HG03064 (cell line): ENCODE results near the gene ZNF488.

Experiments used
- ATAC-seq: cut with Tn5 transposase; IDR thresholded peaks from one replicate; pipeline ENCODE4 v1.9.1; 2021; ENCODE audit warnings: low read depth; ENCODE audit not compliant: unreplicated experiment

The ZNF488 gene

DNA sequence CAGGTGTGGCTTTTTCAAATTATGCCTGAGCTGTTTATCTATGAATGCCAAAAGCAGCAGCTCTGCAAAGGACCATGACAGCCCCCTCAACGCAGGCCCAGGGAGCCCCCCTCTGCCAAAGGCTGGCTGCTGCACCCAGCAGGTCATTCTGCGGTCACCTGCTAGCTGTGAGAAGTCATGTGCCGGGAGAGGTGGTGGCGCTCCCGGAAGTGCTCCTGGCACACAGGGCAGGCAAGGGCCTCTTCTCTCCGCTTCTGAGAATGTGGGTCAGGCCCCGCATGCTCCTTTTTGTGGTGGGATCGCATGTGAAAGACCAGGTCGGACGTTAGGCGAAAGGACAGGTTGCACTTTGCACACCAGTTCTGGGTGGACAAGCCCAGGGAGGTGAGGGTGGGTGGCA lies 16.4 kb downstream of the ZNF488 start:
- ATAC-seq = no peak

DNA sequence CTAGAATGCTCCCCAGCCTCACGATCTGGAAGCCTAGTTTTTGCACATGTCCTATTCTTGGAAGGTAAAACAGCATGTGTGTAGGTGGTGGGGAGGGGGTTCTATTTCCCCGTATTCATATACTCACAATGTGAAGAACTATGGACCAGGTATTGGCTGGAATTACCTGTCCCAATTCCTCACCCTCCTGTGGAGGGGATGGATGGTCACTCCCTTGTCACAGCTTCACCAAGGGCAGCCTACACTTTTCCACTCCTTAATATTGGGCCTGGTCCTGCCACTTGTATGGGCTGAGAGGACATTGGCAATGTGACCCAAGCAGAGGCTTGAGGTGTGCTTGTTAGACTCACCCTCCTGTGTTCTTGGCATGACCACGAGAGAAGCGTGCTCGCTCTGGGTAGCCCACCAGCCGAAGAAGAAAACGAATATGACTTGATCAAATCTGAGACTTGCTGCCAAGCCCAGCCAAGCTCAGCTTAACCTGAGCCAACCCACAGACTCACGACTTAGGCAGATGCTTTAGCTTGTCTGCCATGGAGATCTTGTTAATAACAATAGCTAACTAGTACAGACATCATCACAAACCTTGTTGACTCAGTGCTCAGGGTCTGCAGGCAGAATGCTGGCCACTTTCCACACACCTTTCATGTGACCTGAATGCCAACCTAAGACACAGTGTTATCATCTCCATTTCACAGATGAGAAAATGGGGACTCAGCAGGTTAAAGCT lies 17.2 kb downstream of the ZNF488 start:
- ATAC-seq = no peak

GRCh38 chr10:47366181-47366631 lies 17.9 kb downstream of the ZNF488 start:
- ATAC-seq = no peak

DNA sequence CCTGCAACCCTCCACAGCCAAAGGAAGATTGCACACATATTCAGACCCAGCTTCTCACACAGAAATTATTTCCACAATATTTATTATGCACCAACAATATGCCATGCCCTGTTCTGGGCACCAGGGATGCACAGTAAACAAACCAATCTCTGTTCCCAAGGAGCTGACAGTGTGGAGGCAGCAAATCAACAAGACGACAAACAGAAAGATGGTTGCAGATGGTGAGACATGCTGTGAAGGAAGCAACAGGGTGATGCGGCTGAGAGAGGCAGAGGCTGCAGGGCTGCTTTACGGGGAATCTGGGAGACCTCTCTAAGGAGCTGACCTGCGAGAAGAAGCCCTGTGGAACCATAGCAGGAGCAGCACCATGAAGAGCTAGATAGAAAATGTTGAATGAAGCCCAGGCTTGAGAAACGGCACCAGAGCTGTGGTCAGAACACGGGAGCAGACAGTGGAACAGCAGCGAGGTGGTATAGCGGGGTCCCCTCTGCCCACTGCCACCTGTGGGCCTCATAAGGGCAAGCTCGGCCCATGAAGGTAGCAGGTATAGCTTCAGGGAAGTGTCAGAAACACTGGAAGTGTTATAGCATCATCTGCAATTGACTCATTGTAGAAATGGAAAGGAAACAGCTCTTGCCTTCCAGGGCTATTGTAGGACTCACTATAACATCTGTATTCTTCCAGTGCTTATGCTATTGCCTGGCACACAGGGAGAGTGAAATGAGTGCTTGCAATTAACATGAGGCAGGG lies 18.5 kb downstream of the ZNF488 start:
- ATAC-seq = no peak

DNA sequence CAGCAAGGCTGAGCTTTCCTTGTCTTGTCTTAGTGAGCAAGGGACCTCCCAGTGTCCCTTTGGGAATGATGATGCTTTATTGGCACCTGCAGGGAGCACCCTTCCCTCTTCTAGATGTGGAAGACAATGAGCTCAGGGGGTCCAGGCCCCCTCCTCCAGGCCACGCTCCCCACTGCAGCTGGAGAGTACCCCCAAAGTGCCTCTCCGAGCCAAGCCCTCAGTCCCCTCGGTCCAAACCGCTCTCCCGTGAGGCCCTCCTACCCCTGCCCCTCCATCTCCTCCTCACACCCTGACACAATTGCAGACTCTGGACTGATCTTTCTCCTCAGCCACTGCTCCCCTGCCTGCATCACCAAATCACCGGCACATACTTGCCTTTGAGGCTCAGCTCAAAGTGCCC lies 19.2 kb downstream of the ZNF488 start:
- ATAC-seq = no peak

GRCh38 chr10:47364366-47364765 lies 19.7 kb downstream of the ZNF488 start:
- ATAC-seq = no peak

DNA sequence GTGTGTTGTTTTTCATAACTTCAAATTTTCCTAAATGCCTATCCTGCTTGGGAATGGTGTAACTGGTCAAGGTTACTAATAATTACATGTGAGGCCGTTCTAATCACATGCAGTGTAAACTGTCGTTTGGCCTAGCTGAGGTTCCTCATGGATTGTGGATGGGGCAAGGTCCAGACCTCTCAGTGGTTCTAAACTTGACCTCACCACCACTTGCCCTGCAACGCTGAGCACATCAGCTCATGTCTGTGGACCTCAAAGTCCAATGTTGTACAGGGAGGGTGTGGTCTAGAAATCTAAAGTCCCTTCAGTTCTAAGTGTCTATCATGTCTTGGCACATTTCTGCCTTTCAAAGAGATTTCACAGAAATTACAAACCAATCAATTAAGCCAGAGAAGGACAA lies 20.3 kb downstream of the ZNF488 start:
- ATAC-seq = no peak

- no peak for ATAC-seq
Measured at GRCh38 chr10:47362199-47362598, 21.9 kb downstream of the ZNF488 start.

DNA sequence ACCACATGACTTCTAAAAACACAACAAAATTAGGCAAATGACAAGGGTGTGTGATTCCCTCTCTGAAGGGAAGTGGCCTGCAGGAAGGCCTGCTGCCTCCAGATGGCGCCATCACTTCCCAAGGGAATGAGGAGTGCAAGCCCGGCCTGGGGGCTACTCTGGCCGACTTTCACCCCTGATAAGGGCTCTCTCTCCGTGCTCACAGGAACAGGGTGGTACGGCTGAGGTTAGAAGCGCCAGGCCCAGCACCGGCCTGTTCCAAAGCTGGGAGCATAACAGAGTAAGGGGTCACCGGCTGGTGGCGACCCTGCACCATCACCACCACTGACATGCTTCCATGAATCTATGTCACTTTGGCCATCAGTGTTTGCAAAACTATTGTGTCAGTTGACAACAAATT lies 22.8 kb downstream of the ZNF488 start:
- ATAC-seq = no peak

DNA sequence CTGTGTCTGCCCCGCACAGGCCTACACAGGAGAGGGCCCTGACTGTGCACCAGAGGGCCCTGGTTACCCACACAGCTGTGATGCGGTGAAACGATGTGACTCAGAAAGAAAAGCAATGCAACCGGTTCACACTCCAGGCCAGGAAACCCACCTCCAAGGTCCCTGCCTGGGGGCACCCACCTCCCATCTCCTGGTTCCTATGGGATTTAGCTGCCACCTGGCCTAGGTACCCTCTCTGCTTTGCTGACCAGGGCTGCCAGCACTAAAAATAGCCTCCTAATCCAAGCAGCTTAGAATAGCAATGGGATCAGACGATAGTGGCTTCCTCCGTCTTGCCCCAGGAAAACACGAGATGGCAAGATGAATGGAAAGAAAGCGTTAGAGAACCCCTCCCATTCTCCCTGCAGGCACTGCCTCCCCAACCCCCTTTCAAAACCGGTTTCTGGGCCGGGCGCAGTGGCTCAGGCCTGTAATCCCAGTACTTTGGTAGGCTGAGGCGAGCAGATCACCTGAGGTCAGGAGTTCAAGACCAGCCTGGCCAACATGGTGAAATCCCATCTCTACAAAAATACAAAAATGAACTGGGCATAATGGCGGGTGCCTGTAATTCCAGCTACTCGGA lies 23.6 kb downstream of the ZNF488 start:
- ATAC-seq = no peak

GRCh38 chr10:47359626-47360418 lies 24.3 kb downstream of the ZNF488 start:
- ATAC-seq = no peak

DNA sequence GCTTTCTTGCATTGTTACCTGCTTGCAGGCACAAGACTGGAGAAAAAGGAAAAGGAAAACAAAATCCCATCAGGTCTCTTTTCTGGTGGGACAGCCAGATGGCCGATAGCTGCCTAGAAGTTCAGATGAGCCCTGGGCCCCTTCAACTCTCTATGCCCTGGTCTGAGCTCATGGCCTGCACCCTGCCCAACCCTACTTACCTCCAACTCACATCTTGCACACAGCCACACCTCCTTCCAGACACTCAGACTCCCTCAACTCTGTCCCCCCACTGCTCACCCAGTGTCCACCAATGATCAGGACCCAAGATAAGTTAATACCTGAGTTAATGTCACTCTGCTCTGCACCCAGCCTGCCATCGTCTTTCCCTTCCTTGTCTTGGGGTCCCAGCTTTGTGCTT lies 25.0 kb downstream of the ZNF488 start:
- no peak for ATAC-seq

GRCh38 chr10:47358457-47358856 lies 25.6 kb downstream of the ZNF488 start:
- ATAC-seq = no peak

GRCh38 chr10:47357911-47358310 lies 26.2 kb downstream of the ZNF488 start:
- no peak for ATAC-seq

GRCh38 chr10:47357131-47357582 lies 26.9 kb downstream of the ZNF488 start:
- ATAC-seq = no peak

DNA sequence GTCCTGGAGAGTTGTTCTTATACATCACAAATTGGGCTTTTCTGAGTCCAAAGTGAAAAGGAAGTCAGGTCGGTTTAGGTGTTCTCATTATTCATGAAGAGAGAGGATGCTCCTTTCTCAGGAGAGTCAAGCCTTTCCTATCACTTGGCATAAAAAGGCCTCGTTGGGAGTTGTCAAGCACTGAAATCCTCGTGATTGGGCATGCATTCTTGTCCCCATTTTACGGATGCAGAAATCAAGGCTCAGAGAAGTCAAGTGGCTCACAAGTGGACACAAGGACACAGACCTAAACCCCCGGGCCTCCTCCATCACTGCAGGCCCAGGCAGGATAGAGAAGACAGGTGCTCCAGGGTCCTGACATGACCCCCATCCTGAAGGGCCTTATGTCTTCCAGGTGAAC lies 27.4 kb downstream of the ZNF488 start:
- ATAC-seq = no peak

DNA sequence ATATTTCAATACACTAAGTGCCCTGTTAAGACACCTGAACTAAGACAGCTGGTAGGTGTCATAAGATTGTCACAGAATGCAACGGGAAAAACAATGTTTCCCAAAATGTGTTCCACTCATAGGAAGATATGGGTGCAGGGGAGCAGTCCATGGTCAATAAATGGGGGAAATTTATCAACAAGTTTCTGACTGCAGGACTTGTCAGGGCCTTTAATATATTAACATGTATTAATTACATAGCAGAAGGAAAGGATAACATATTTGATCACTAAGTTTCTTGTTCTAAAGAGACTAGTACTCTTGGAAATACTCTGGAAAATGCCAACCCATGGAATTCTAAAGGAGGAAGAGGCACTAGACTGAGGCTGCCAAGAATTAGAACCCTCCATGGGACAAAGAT lies 29.2 kb downstream of the ZNF488 start:
- no peak for ATAC-seq

GRCh38 chr10:47354165-47354564 lies 29.9 kb downstream of the ZNF488 start:
- no peak for ATAC-seq

DNA sequence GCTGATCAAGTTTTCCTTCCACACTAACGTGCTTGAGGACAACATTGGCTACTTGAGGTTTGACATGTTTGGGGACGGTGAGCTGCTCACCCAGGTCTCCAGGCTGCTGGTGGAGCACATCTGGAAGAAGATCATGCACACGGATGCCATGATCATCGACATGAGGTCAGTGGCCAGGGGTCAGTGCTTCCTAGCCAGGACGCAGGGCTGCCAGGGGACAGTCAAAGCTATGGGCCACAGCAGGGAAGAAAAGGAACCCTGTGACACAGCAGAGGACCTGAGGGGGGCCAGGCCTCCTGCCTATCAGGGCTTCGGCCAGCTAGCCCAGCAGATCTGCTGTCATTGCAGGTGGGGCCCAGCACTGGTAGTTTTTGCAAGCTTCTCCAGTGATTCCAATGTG lies 30.7 kb downstream of the ZNF488 start:
- ATAC-seq = no peak

DNA sequence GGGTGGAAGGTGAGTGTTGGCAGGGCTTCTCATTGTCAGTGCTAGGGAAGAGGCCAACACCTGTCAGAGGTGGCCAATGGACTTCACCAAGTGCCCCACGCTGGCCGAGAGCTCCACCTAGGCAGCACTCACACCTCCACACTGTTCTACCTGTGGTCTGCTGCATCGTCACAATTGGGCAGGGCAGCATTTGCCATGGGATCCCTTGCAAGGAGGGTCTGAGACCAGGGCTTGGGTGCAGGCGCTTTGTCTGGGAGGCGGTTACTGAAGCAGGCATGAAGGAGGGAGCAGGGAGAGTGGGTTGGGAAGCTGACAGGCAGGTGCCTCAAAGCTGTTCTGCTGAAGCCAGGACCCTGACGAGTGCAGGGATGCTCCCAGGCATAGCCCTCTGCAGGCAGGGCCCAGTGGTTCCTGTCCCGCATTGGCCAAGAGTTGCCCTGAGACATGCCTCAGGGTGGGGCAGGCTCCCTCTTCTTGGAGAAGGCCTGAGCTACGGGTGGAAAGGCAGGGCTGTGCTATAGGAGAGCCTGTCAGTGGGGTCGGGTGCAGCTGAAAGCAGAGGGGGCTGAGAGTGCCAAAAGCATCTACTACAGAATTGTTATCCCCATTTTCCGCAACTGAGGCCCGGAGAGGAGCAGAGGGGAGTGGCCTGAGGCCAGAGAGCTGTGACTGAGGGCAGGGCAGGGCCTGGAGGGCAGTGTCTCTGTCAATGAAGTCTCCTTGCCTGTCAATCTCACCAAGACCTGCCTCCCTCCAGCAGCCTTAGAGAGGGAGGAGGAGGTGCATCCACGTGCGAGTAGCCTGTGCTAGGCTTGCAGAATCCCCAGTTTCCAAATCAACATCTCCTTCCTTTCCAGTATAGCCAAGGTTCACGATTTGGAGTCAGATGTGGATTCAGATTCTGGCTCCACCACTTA lies 31.9 kb downstream of the ZNF488 start:
- no peak for ATAC-seq
